GM18951 (cell line): ENCODE results near the gene OAS3.
A peak's percentile ranks its signal among the peaks of the same experiment; 100 is the strongest.

ENCODE experiments used
- POLR2A ChIP-seq: IDR thresholded peaks from 4 replicates; pipeline ENCODE4 v1.6.1; 2011; ENCODE audit warnings: mild to moderate bottlenecking; ENCODE audit not compliant: insufficient read length, insufficient read depth; ENCODE audit errors: extremely low read depth
- in situ Hi-C: fragments of 300-500 bp; cut with MboI; formaldehyde crosslinking; loops from one replicate; pipeline ENCODE4 v1.12.0; 2022; ENCODE audit warnings: low sequenced_read_pairs, mixed read lengths, inconsistent platforms; ENCODE audit not compliant: unreplicated experiment

OAS3 gene

GRCh38 chr12:112937741-112938719, at the start of gene OAS3:
Gene OAS3, plus strand, starts transcription at chr12:112938474. Its CDS starts 57 bp downstream, at chr12:112938531.
- in situ Hi-C loops: no loop called here
- TF ChIP-seq POLR2A: peak; percentile 56

- TF ChIP-seq POLR2A: no peak
- in situ Hi-C loops: no loop called here
Observed at GRCh38 chr12:112891093-112892024, 46.9 kb upstream of the OAS3 start.

DNA sequence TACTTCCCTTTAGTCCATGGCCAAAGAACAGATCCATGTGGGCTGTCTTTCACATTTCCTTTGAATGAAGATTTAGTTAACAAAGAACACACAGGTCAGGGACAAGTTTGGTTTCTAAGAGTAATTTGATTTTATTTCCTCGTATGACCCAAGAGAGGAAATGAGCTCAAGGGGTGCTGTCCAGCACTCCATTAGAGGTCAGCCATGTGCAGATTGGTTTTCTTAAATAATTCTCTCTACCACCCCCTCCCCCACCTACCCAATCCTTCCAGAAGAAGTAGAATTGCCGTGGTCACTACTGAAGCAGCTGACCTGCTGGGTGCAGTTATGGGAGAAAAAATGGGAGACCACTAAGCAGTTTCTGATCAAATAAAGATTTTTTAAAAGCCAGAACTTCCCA, 45.4 kb upstream of the OAS3 start:
- no peak for TF ChIP-seq POLR2A
- in situ Hi-C loops: no loop called here

GRCh38 chr12:112894128-112894527, 44.1 kb upstream of the OAS3 start:
- in situ Hi-C loops: no loop called here
- no peak for TF ChIP-seq POLR2A

DNA sequence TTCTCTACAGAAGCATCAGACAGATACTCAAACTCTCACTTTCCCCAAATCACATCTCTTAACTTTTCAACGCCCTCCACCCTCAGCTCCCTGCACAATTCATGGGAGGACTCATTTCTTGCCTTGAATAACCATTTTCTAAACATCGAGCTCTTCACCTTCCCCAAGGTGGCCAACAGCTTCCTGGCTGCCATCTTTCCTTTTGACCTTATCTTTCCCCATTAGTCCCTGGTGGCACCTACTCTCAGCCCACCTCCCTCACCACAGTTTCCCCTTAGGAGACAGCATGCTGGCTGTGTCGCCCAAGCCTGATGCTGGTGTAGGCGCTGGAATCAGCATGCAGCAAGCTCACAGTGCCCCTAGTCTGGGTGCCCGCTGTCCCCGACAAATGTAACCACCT, 39.9 kb upstream of the OAS3 start:
- no peak for TF ChIP-seq POLR2A
- in situ Hi-C loops: no loop called here

DNA sequence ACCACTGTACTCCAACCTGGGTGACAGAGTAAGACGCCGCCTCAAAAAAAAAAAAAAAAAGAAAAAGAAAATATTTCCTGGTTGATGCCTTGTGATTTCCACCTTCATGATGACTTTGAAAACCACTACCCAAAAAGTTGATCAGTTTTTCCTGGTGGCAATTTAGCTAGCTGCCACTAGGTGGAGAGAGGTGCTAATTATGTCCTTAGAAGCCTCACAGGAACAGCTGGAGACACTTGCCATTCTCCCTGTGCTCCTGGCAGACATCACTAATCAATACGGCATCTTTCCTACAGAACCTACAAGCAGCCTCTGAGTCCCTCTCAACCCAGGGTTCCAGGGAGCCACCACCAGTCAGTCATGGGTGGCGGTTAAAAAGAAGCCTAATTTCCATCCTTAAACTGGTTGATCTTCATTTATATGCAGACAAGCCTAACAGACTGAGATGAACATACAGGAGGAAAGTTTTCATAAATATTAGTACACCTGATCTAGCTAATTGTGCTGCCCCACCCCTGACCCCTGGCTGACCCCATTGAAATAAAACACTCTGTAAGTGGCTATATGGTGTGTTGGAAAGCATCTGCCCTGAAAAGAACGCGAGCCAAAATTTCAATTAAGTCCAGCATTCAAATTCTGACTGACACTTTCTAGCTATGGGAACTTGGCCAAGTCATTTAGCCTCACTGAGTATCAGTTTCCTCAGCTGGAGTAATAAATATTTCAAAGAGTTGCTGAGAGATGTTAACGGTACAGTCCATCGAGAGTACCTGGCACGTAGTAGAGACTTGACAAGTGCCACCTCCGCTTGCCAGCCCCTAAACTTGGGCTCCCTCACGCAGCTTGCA, 37.8 kb upstream of the OAS3 start:
- in situ Hi-C loops: loop anchor here (10.0 kb wide), 1 partner anchor 134 kb away; no protein-coding TSS in a partner anchor
- no peak for TF ChIP-seq POLR2A

- in situ Hi-C loops: loop anchor here (10.0 kb wide), 1 partner anchor 134 kb away; no protein-coding TSS in a partner anchor
- no peak for TF ChIP-seq POLR2A
Observed at GRCh38 chr12:112901271-112901670, 37.0 kb upstream of the OAS3 start.

DNA sequence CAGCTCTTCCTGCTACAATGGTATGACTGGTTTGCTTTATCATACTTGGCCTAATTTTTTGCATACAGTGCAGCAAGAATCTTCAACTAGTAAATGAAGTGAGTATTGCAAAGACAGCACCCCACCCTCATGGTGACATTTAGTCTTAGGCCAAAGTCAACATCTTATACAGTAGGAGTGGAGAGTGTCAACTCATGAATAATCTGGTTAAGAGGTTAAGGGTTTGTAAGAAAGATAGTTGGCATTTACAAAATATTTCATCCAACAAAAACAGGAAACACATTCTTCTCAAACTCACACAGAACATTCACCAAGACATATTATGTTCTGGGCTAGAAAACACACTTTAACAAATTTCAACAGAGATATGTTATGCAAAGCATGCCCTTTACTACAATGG, 33.7 kb upstream of the OAS3 start:
- no peak for TF ChIP-seq POLR2A
- in situ Hi-C loops: loop anchor here (10.0 kb wide), 1 partner anchor 130 kb away; no protein-coding TSS in a partner anchor

DNA sequence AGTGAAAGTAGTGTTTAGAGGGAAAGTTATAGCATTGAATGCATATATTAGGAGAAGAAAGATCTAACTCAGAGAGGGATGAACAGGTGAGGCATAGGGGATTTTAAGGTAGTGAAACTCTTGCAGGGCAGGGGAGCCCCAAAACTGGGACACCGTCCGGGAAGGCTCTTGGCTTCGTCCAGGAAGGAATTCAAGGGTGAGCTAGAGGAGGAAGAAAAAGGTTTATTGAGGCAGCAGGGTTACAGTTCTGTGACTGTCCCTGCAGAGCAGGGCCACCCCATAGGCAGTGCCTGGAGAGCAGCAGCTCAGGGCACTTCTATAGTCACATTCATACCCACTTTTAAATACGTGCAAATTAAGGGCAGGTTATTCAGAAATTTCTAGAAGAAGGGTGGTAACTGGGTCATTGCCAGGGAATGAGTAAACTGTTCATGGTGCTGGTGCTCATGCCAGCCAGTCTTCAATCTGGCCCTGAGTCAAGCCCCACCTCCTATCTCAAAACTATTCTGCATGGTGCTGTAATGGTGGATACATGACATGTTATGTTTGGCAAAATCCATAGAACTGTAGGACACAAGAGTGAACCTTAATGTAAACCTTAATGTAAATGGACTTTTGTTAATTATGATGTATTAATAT, 32.7 kb upstream of the OAS3 start:
- in situ Hi-C loops: loop anchor here (10.0 kb wide), 1 partner anchor 129 kb away; no protein-coding TSS in a partner anchor
- TF ChIP-seq POLR2A: no peak

DNA sequence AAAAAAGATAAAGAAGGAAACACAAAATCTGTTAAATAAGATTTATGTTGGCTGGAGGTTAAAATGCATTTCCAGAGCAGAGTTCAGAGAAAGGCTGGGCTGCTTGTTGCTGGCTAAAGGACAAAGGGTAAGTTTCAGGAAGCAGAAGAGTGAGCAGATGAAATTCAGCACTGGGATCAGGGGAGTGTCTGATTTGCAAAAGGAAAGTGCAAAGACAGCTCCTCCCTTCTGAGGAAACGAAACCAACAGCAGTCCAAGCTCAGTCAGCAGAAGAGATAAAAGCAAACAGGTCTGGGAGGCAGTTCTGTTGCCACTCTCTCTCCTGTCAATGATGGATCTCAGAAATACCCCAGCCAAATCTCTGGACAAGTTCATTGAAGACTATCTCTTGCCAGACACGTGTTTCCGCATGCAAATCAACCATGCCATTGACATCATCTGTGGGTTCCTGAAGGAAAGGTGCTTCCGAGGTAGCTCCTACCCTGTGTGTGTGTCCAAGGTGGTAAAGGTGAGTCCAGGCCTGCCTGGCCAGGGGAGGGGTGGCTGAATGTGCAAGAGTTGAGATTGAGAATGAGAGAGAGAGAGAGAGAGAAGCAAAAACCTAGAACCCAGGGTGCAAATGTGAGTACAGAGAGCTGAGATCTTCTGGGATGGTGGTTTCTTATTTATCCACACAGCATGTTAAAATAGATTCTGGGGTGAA, 31.4 kb upstream of the OAS3 start, which contains the start of gene OAS1:
Gene OAS1 (plus strand): TSS at position 251 of the 703 bp plus-strand sequence. CDS start 78 bp downstream, at position 329.
- TF ChIP-seq POLR2A: peak; percentile 84
- in situ Hi-C loops: loop anchor here (10.0 kb wide), 1 partner anchor 128 kb away; no protein-coding TSS in a partner anchor
